HG03432 (cell line): ENCODE results near the gene ADAMTS2.

Experiments used
- ATAC-seq: cut with Tn5 transposase; IDR thresholded peaks from one replicate; pipeline ENCODE4 v1.9.1; 2021; ENCODE audit warnings: mild to moderate bottlenecking, moderate library complexity; ENCODE audit not compliant: unreplicated experiment

The ADAMTS2 gene

DNA sequence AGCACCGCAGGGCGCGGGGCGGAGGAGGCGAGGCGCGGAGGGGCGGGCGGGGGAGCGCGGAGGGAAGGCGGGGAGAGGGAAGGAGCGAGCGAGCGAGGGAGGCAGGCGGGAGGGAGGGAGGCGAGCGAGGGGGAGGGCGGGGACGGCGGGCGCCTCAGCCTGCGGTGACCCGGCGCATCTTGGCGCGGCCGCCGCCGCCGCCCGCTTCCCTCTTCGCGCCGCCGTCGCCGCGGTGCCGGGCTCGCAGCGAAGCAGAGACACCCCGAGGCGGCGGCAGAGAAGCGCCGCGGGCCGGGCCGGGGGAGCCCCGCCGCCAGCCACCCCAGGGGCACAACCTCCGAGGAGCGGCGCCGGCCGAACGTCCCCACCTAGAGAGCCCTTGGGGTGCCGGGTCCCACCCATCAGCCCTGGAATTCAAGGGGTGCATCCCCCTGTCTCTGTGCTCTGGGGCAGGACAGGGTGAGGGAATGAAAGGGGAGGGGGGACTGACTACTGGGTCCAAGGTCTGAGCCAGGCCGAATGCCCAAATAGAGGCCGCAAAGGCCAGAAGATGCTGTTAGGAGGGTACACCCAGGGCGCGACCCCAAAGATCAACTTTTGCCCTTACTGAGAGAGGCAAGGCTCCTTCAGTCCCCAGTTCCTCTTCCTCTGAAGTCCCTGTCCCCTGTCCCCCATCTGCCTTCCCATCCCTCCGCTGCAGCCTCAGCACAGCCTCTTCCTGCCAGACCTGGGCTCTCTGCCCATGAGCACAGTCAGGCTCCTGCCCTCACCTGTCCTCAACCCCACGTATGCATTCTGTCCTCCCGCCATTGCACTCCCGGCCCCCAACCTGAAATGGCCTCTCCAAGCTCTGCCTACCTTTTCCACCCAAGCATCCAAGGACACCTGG, at the start of gene ADAMTS2:
Gene ADAMTS2, minus strand, starts transcription at position 29 of the 889 bp plus-strand sequence. CDS start 133 bp downstream, outside the sequence.
- ATAC-seq = no peak

DNA sequence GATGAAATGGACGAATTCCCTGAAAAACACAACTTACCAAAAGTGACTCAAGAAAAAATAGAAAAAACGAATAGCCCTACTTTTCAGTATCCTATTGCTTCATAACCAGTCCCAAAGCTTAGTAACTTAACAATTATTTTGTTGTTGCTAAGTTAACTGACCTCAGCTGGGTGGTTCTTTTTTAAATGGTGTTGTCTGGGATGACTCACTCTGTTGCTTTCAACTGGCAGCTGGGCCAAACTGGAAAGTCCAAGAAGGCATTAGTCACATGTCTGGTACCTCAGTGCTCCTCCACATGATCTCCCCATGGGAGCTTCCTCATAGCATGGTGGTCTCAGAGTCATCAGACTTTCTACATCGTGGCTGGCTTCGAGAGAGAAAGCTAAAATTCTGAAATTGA, 47.8 kb upstream of the ADAMTS2 start:
- ATAC-seq = no peak

DNA sequence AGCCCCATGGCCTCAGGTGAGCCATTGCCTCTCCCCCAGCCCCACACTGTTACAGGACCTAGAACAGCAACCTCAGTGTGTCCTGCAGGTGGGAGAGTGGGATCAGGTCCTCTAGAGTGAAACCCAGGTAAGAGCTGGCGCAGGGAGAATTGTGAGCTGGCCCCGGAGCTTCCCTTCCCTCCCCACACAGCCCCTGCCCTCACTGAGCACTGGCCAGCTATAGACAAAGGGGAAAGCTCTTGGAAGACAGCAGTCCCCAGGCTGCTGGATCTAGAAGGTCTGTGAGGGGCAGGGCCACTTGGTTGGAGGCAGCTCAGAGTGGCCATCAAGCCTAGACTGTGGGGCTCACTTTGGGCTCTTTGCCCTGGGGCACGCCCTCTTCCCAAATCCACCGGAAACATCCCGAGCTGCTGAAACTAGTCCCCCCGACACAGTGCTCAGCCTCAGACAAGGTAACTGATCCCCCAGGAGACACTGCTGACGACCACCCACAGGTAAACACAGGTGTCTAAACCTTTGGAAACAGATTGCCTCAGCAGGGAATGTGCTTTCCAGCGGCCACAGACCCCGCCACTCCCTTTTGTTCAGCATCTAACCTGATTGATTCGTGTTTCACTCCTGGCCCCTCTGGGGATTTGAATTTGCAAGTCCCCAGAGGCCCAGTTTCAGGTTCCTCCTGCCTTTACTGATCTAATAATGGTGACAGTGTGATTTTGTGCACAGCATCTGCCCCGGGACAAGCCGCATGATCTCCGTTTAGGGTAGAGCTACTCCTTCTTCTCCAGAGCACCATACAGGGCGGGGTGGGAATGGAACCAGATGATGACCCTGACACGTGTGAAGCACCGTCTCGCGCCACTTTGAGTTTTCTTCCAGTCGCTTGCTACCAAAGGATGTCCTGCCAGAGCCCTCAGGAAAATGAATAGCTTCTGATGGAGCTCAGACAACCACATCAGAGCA, 42.2 kb upstream of the ADAMTS2 start:
- ATAC-seq = no peak

DNA sequence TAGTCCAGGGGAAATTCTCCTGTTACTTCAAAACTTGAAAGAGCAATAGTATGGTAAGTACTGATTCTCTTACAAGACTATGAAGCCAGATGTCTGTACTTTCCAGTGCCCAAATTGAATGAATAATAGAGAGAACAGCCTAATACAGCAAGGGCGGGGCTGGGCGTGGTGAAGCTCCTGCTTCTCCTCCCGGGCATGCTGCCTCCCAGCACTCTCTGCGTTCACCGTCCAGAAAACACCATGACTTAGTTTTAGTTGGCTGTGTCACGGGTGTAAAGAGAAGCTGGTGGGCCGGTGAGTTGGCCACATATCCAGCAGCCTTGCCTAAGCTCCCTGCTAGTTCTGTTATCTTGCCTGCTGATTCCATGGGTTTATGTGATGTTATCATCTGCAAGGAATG, 40.7 kb upstream of the ADAMTS2 start:
- no peak for ATAC-seq

DNA sequence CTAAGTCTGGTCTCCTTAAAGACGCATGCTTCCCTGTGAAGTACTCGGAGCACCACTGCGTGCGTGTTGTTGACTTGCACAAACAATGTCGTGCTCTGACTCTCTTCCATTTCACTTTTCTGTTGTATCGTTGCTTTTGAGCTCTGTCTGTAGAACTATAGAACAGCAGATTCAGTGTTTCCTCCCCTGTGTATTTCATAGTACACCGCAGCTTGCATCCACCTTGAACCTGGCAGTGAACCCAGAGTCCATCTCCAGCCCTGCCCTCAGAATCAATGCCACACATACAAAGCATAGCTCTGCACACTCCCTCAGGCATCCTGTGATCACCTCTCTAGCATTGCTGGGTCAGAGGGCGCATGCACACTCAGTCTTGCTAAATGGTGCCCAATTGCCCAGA, 37.2 kb upstream of the ADAMTS2 start:
- ATAC-seq = no peak

DNA sequence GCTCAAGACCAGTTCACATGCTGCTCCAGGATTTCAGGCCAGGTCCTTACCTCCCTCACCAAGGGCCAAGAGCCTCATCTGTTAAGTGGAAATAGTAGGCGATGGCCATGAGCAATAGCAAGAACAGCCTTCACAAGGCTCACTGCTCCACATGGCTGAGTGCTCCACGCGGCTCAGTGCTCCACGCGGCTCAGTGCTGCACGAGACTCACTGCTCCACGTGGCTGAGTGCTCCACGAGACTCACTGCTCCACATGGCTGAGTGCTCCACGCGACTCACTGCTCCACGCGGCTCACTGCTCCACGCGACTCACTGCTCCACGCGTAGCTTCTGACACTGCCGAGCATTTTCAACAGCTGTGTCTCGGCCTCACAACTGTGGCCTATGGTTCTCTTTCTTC, 36.4 kb upstream of the ADAMTS2 start:
- ATAC-seq = no peak

DNA sequence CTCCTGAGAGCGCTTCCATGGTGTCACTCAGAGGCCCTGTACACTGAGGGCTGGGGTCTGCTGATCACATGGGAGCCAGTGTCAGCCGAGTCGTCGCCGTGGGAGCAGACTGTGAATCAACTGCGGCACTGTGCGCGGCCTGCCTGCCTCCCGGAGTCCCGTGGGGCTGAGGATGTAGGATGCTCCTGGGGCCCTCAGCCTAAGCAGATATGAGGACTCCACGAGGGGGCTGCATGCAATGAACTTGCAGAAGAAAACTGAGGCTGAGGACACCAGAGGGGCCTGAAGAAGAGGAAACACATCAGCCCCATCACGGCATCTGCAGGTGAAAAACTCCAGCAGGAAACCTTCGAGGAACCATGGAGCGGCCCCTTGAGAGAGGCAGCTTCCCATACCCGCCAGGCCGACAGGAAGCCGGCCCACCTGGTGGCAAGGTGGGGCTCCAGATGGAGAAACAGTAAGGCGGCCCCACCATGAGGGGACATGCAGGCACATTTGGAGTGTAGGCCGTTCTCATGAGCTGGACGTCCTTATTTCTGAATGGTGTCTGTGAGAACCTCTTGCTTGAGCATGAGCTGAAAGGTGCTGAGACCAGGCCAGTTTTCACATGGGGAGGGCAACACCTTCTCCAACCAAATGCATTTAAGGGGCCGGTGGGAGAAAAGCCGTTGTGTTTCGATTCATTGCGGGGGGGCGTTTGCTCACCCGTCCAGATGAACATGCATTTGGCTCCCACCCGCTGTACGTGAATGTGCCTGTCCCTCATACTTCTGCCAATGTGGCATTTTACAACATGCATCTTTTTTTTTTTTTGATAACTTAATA, 35.2 kb upstream of the ADAMTS2 start:
- ATAC-seq = no peak

DNA sequence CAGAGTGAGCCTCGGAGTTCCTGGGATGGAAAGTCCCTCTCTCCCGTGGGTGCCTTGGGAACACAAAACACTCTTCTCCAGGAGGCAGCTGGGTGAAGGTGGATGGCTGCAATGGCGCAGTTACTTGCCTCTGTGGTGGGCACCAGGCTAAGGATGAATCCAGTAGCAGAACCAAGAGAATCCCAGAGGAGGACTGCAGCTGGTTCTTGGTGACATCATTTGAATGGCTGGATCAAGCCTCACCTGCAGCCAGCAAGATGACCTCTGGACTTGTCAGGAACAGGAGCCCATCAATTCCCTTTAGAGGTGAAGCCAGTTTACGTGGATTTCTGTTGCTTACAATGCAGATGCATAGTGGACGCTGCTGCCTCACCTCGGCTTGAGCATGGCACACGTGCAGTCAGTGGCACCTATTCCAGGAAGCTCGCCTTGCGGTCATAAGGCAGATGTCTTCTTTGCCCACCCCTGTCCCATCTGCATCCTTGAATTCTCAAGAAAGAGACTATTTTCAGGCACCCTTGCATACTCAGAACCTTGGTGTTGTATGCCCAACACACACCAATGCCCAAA, 34.1 kb upstream of the ADAMTS2 start:
- no peak for ATAC-seq

DNA sequence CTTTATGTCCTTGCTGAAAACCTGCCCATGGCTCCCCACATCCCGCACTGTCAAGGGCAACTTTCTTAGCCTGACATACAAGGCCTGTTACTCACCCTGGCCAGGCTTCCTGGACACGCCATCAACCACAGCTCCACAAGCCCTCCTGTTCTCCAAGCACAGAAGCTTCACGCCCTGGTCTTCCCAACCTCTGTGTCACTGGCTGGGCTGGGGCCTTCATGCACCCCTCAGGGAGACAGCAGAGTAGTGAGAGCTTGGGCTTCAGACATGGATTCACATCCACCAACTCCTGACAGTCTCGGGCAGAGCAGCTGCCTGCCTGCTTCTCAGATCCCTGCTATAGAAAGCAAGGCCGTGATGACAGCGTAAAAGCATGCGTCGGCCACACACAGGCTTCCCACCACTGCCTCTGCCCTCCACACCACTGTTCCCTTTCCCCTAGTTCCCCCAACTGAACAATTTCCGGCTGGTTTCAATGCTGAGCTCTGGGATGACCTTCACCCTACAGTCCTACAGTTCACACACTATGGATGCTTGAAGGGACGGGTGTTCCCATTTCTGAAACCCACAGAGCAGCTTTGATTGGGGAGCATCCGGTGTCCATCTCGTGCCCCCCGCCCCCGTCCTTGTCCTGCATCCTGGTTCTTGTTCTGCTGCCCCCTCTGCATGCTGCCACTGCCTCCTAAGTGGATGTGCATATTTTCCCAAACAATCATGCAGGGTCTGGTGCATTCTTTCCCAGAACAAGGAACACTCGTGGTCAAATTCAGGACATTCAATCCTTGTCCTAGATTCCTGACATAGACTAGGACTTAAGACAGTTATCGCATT, 33.4 kb upstream of the ADAMTS2 start:
- no peak for ATAC-seq

DNA sequence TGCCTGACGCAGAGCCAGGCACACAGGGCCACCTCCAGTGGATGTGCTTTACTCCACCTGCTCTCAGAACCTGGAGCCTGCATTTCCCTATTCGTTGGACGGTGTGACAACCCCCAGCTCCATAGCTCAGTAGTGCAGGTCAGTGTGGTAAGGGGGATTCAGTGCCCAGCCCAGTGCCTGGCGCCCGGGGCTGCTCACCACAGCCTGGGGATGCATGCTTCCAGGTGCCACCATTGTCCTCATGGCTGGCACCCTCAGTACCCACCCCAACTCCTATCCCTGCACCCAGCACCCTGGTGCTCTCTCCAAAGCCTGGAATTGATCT, 32.8 kb upstream of the ADAMTS2 start:
- ATAC-seq = no peak

DNA sequence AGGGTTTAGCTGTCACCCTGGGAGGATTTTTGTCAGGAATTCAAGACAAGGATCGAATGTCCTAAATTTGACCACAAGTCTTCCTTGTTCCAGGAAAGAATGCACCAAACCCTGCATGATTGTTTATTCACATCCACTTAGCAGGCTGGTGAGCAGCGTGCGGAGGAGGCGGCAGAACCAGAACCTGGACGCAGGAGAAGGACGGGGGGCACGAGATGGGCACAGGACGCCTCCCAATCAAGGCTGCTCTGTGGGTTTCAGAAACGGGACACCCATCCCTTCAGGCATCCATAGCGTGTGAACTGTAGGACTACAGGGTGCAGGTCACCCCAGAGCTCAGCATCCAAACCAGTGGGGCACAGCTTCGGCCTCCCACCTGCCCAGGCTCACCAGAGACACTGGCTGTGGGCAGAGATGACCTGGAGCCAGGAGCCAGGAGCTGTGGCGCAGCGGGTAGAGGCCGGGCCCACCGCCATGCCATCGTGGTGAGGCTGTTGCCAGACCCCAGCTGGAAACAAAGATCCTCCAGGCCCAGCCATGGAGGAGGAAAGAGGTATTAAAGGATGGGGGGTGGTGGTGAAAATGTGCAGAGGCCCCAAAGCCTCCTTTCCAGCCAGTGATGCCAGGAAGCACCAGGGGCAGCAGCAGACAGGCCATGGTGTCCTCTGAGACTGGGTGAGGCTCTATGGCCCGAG, 32.3 kb upstream of the ADAMTS2 start:
- ATAC-seq = no peak

DNA sequence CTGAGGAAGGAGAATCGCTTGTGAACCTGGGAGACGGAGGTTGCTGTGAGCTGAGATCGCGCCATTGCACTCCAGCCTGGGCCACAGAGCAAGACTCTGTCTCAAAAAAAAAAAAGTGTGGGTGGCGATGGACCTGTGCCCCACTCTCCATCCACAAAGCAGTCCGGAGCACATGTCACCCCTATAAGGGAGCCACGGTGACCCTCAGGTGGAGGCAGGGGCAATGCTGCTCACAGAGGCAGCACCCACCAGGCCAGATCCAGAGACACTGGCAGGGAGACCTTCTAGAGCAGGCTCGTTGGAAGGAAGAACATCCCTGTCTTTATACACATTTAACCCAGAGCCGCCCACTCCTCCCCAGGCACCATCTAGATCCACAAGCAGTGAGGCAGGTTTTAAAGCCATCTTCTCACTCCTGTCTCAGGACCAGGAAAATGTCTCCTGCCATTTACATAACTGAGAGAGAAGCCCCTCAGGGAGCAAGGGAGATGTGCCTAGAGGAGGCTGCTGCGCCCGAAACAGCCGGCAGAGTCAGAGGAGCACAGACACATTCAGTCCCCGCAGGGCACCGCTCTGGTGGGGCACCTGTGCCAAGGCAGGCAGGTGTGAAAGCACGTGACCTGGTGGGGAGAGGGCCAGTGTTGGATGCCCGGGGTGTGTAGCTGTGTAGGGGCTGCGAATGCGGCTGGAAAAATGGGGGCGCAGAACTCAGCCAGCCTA, 31.6 kb upstream of the ADAMTS2 start:
- no peak for ATAC-seq

DNA sequence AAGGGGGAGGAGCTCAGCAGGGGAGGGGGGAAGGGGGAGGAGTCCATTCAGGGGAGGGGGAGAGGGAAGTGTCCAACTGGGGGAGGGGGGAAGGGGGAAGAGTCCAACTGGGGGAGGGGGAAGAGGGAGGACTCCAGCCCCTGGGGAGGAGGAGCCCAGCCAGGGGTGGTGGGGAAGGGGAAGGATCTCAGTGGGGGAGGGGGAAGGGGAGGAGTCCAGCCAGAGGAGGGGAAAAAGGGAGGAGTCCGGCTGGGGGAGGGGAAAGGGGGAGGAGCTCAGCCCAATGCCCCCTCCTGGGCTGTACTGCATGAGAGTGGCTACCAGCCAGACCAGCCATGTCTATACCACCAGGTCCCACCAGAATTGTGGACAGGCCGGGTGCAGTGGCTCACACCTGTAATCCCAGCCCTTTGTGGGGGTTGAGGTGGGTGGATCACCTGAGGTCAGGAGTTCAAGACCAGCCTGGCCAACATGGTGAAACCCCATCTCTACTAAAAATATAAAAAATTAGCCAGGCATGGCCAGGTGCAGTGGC, 30.6 kb upstream of the ADAMTS2 start:
- ATAC-seq = no peak

DNA sequence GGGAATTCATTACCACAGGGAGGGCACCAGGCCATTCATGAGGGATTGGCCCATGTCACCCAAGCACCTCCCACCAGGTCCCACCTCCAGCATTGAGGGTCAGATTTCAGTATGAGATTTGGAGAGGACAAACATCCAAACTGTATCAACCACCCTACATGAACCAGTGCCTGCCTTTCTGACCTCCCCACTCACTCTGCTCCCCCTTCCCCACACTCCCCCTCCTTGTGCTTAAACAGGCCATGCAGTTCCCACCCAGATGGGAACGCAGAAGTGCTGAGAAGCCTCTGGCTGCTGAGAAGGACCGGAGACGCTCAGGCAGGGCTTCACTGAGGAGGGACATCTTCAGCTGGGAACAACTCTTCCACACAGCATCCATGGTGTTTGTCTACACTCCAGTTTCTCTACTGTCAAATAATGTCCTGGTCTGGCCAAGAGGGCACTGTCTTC, 30.0 kb upstream of the ADAMTS2 start:
- ATAC-seq = no peak

DNA sequence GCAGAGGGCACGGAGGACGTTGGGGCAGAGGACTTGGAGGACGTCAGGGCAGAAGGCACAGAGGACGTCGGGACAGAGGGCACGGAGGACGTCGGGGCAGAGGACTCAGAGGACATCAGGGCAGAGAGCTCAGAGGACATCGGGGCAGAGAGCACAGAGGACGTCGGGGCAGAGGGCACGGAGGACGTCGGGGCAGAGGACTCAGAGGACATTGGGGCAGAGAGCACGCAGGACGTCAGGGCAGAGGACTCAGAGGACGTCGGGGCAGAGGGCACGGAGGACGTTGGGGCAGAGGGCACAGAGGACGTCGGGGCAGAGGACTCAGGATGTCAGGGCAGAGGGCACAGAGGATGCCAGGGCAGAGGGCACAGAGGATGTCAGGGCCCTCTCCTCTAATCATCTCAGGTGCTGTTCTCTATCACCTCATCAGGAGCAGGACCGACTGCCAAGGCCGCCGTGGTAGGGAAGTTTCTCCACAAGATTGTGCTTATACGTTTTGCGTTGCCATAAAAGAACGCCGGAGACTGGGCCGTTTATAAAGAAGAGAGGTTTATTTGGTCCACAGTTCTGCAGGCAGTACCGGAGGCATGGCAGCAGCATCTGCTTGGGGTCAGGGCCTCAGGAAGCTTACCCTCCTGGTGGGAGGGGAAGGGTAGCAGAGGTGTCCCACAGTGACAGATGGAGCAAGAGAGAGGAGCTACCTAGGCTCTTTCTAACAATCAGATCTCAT, 29.4 kb upstream of the ADAMTS2 start:
- ATAC-seq = no peak

DNA sequence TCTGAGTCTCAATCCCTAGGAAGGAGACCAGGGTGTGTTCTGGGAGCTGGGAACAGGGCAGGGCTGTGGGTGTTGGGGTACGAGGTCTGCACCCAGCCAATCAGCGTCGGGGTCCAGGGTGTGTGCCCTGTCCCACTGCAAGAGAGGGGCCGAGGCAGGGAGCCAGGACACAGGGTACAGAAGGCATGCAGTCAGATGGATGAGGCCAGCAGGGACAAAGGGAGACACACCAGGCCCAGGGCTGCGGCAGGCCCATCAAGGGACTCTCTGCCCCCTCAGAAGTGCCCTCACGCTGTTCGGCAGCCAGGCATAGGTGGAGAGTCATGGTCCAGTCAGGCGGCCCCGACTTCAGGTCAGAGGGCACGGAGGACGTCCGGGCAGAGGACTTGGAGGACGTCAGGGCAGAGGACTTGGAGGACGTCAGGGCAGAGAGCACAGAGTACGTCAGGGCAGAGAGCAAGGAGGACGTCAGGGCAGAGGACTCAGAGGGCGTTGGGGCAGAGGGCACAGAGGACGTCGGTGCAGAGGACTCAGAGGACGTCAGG, 28.8 kb upstream of the ADAMTS2 start:
- ATAC-seq = no peak
